Liver (tissue), 9 donors: ENCODE data around the gene MBLAC1. TPM values are rescaled to one million over a fixed set of nuclear protein-coding genes. Genes with fewer than 3 reads are reported as not detected.

ENCODE experiments used
- DNase-seq: peaks from one replicate; pipeline ENCODE4 v3.0.0-alpha.2; 2017; ENCODE audit warnings: low spot score
- H3K27ac ChIP-seq, 2 donors: one replicate each; pipeline ENCODE4 v1.7.0; 2013; ENCODE audit warnings: inconsistent platforms in 2 of 2, low read length in 2 of 2, control low read depth in 1 of 2, low read depth in 1 of 2, mild to moderate bottlenecking in 1 of 2
- H3K27me3 ChIP-seq, 4 donors: one replicate each; pipeline versions ENCODE4 v1.6.1 to v1.7.0; 2013; ENCODE audit warnings: low read length in 3 of 4, inconsistent platforms in 1 of 4, mild to moderate bottlenecking in 1 of 4, moderate library complexity in 1 of 4; ENCODE audit not compliant: control insufficient read depth in 4 of 4, insufficient read depth in 4 of 4
- H3K36me3 ChIP-seq, 4 donors: one replicate each; pipeline versions ENCODE4 v1.6.1 to v1.7.0; 2013; ENCODE audit warnings: low read length in 3 of 4, mild to moderate bottlenecking in 3 of 4, low read depth in 1 of 4, moderate library complexity in 1 of 4; ENCODE audit not compliant: control insufficient read depth in 4 of 4, insufficient read depth in 3 of 4
- H3K4me1 ChIP-seq, 4 donors: one replicate each; pipeline versions ENCODE4 v1.6.1 to v1.7.0; 2013; ENCODE audit warnings: low read length in 3 of 4, mild to moderate bottlenecking in 3 of 4, moderate library complexity in 1 of 4; ENCODE audit not compliant: control insufficient read depth in 4 of 4, insufficient read depth in 4 of 4
- H3K4me3 ChIP-seq, 3 donors: one replicate each; pipeline versions ENCODE4 v1.6.1 to v1.7.0; 2013; ENCODE audit warnings: low read length in 3 of 3, control low read depth in 1 of 3, low read depth in 1 of 3, mild to moderate bottlenecking in 1 of 3
- H3K9ac ChIP-seq, 2 donors: one replicate each; pipeline ENCODE4 v1.7.0; 2013; ENCODE audit warnings: low read length in 2 of 2, mild to moderate bottlenecking in 2 of 2, moderate library complexity in 2 of 2, control low read depth in 1 of 2, low read depth in 1 of 2
- H3K9me3 ChIP-seq, 4 donors: one replicate each; pipeline versions ENCODE4 v1.6.1 to v1.7.0; 2013; ENCODE audit warnings: low read length in 3 of 4; ENCODE audit not compliant: control insufficient read depth in 4 of 4
- ATF3 ChIP-seq: IDR thresholded peaks from 2 replicates; pipeline ENCODE4 v1.6.1; 2016; ENCODE audit warnings: antibody characterized with exemption
- CTCF ChIP-seq: fragments of 150-350 bp; IDR thresholded peaks from 2 replicates; pipeline ENCODE4 v1.5.1; 2017; ENCODE audit warnings: improper control_type of control experiment, low read depth, low read length; ENCODE audit not compliant: missing input control
- EGR1 ChIP-seq, 2 donors: IDR thresholded peaks; 2 replicates each; pipeline ENCODE4 v1.6.1; 2016 to 2018; ENCODE audit warnings: antibody characterized with exemption in 2 of 2, low read depth in 2 of 2
- FOXA1 ChIP-seq: IDR thresholded peaks from 2 replicates; pipeline ENCODE4 v1.6.1; 2016; ENCODE audit warnings: antibody characterized with exemption
- FOXA2 ChIP-seq: IDR thresholded peaks from 2 replicates; pipeline ENCODE4 v1.6.1; 2016; ENCODE audit warnings: antibody characterized with exemption
- GABPA ChIP-seq, 2 donors: IDR thresholded peaks in 1 of 2; conservative IDR thresholded peaks in 1 of 2; 2 replicates each; pipeline ENCODE4 v1.6.1; 2016; ENCODE audit warnings: antibody characterized with exemption in 2 of 2, mild to moderate bottlenecking in 1 of 2, moderate library complexity in 1 of 2
- HNF4A ChIP-seq, 2 donors: conservative IDR thresholded peaks; 2 replicates each; pipeline ENCODE4 v1.6.1; 2016; ENCODE audit warnings: antibody characterized with exemption in 2 of 2, mild to moderate bottlenecking in 2 of 2
- HNF4G ChIP-seq: IDR thresholded peaks from 2 replicates; pipeline ENCODE4 v1.6.1; 2016; ENCODE audit warnings: antibody characterized with exemption
- JUND ChIP-seq, 2 donors: IDR thresholded peaks; 2 replicates each; pipeline ENCODE4 v1.6.1; 2016; ENCODE audit warnings: antibody characterized with exemption in 2 of 2
- MAX ChIP-seq: IDR thresholded peaks from 2 replicates; pipeline ENCODE4 v1.6.1; 2016; ENCODE audit warnings: antibody characterized with exemption
- NR2F2 ChIP-seq: IDR thresholded peaks from 2 replicates; pipeline ENCODE4 v1.6.1; 2016; ENCODE audit warnings: antibody characterized with exemption
- RAD21 ChIP-seq, 2 donors: IDR thresholded peaks; 2 replicates each; pipeline ENCODE4 v1.6.1; 2016; ENCODE audit warnings: antibody characterized with exemption in 2 of 2, mild to moderate bottlenecking in 2 of 2
- REST ChIP-seq: IDR thresholded peaks from 2 replicates; pipeline ENCODE4 v1.6.1; 2016; ENCODE audit warnings: antibody characterized with exemption, mild to moderate bottlenecking
- RXRA ChIP-seq, 2 donors: IDR thresholded peaks; 2 replicates each; pipeline ENCODE4 v1.6.1; 2017 to 2018; ENCODE audit warnings: antibody characterized with exemption in 2 of 2, mild to moderate bottlenecking in 1 of 2
- SP1 ChIP-seq: IDR thresholded peaks from 2 replicates; pipeline ENCODE4 v1.6.1; 2018; ENCODE audit warnings: antibody characterized with exemption, mild to moderate bottlenecking
- TAF1 ChIP-seq: conservative IDR thresholded peaks from 2 replicates; pipeline ENCODE4 v1.6.1; 2016; ENCODE audit warnings: antibody characterized with exemption, mild to moderate bottlenecking
- YY1 ChIP-seq: IDR thresholded peaks from 2 replicates; pipeline ENCODE4 v1.6.1; 2016; ENCODE audit warnings: antibody characterized with exemption, mild to moderate bottlenecking
- ZBTB33 ChIP-seq: IDR thresholded peaks from 2 replicates; pipeline ENCODE4 v1.6.1; 2016; ENCODE audit warnings: antibody characterized with exemption
- WGBS: extraction: QIAGEN DNeasy Blood & Tissue Kit; methylation state at CpG from one replicate; pipeline ENCODE4 v1.1.7; 2013; 5-methylcytosine and 5-hydroxymethylcytosine counted together
- polyA plus RNA-seq, 2 donors: library from polyadenylated mRNA; stranded (reverse) in 1 of 2; unstranded in 1 of 2; fragments of 200-250 nt in 1 of 2; fragments of >200 nt in 1 of 2; fragmentation: Nextera tagmentation in 1 of 2; extraction: Ambion mirVana in 1 of 2; gene quantifications; one replicate each; pipeline versions ENCODE4 v1.2.1 to v1.2.3, GENCODE V29; 2013 to 2015
- total RNA-seq, 2 donors: library from RNA; depleted of rRNA; stranded (reverse); fragments of >200 nt; gene quantifications; one replicate each; pipeline ENCODE4 v1.2.3, GENCODE V29; 2014
- donor health status: healthy.
- donor health status: healthy.
- donor health status: healthy.
- donor health status: healthy.
- donor health status: healthy.

The MBLAC1 gene
- total and polyA plus RNA-seq, 4 donors: 1.0 to 1.4 (median 1.3) TPM

GRCh38 chr7:100148225-100148558 lies 21.4 kb downstream of the MBLAC1 start (continued):
- TF ChIP-seq REST (no peak), HNF4A (conservative IDR thresholded peaks at IDR 0.05) (no peak)

- H3K9ac ChIP-seq: peak within 1 kb of the TSS; percentile 67 to 89
- peak; percentile 94 for DNase-seq
- no peaks in the 10 kb centered on the region for H3K9me3 ChIP-seq
- peaks cover 4 to 13% (median 9%) of the 10 kb centered on the region in 4 donors for H3K4me1 ChIP-seq
- H3K27me3 ChIP-seq: no peaks in the 10 kb centered on the region
- H3K36me3 ChIP-seq: peaks cover 0 to 5% (median 2%) of the 10 kb centered on the region in 4 donors
- peak within 1 kb of the TSS; percentile 91 to 95 for H3K27ac ChIP-seq
- WGBS: under 1% methylated on average over 46 of the region's 46 CpGs
- H3K4me3 ChIP-seq: peak within 1 kb of the TSS; percentile 69 to 98 (median 94)
- TF ChIP-seq TAF1: peak; percentile 10
- TF ChIP-seq MAX: peak; percentile 80
- no peak for TF ChIP-seq JUND (IDR thresholded peaks at IDR 0.05)
- no peak for TF ChIP-seq REST
- TF ChIP-seq EGR1 (IDR thresholded peaks at IDR 0.05; ENCODE audit: low read depth in 2 of 2): no peak
- no peak for TF ChIP-seq ATF3
- no peak for TF ChIP-seq FOXA1
- TF ChIP-seq HNF4G: no peak
- peak; percentile 51 to 87 for TF ChIP-seq GABPA (IDR thresholded peaks at IDR 0.05 in 1 of 2, conservative IDR thresholded peaks at IDR 0.05 in 1 of 2)
- TF ChIP-seq CTCF: no peak
- TF ChIP-seq RXRA (IDR thresholded peaks at IDR 0.05): peak; percentile 51 to 63
- TF ChIP-seq HNF4A (conservative IDR thresholded peaks at IDR 0.05): peak in 1 of 2 donors; percentile 37
- TF ChIP-seq YY1: peak; percentile 51
- TF ChIP-seq ZBTB33: no peak
- peak; percentile 33 for TF ChIP-seq NR2F2
- no peak for TF ChIP-seq FOXA2
- TF ChIP-seq SP1: peak; percentile 92
- TF ChIP-seq RAD21 (IDR thresholded peaks at IDR 0.05): peak in 1 of 2 donors; percentile 24
These were observed 22.0 kb downstream of the MBLAC1 start, which contains the start of gene LAMTOR4 for GRCh38 chr7:100148559-100149328. Gene LAMTOR4 (plus strand): TSS chr7:100148918. CDS start chr7:100148973, 55 bp downstream.
